HepG2 (cell line): ENCODE results near the gene RPS19BP1. TPM values are rescaled to one million over a fixed set of nuclear protein-coding genes. Genes with fewer than 3 reads are reported as not detected.
A peak's percentile ranks its signal among the peaks of the same experiment; 100 is the strongest.

Experiments used
- ARID4A ChIP-seq: sonication (generic); formaldehyde crosslinking; IDR thresholded peaks from 2 replicates; pipeline ENCODE4 v1.5.0; 2020; ENCODE audit warnings: mild to moderate bottlenecking, missing genetic modification reagents, borderline replicate concordance
- CEBPG ChIP-seq: IDR thresholded peaks from 2 replicates; pipeline ENCODE4 v1.6.1; 2016
- MEIS1 ChIP-seq: sonication (generic); formaldehyde crosslinking; IDR thresholded peaks from 2 replicates; pipeline ENCODE4 v1.9.0; 2021; ENCODE audit warnings: mild to moderate bottlenecking, missing genetic modification reagents, moderate library complexity, borderline replicate concordance
- SMC3 ChIP-seq: IDR thresholded peaks from 2 replicates; pipeline ENCODE4 v1.6.1; 2011; ENCODE audit warnings: low read length, improper control_type of control experiment
- TARDBP ChIP-seq: sonication (generic); formaldehyde crosslinking; IDR thresholded peaks from 2 replicates; pipeline ENCODE4 v1.8.0; 2022; ENCODE audit warnings: mild to moderate bottlenecking, missing genetic modification reagents
- ZBTB42 ChIP-seq: sonication (generic); formaldehyde crosslinking; IDR thresholded peaks from 2 replicates; pipeline ENCODE4 v1.5.0; 2020; ENCODE audit warnings: mild to moderate bottlenecking, missing genetic modification reagents
- ZNF17 ChIP-seq: sonication (generic); formaldehyde crosslinking; IDR thresholded peaks from 2 replicates; pipeline ENCODE4 v1.5.0; 2020; ENCODE audit warnings: mild to moderate bottlenecking, missing genetic modification reagents
- ZNF775 ChIP-seq: sonication (generic); formaldehyde crosslinking; IDR thresholded peaks from 2 replicates; pipeline ENCODE4 v1.4.0; 2020; ENCODE audit warnings: missing genetic modification reagents, mild to moderate bottlenecking, moderate library complexity, borderline replicate concordance
- polyA plus RNA-seq, 8 experiments: library from polyadenylated mRNA; depleted of rRNA in 3 of 8; stranded (reverse) in 7 of 8; unstranded in 1 of 8; fragments of >200 nt; fragmentation: Illumina TruSeq in 4 of 8; extraction: Trizol in 4 of 8; gene quantifications; 2 replicates each; pipeline versions ENCODE4 v1.2.1 to v1.2.3, GENCODE V29; 2011 to 2016; ENCODE audit warnings: low read depth in 4 of 8, missing spikeins in 1 of 8, mixed read lengths in 1 of 8; ENCODE audit not compliant: insufficient read depth in 1 of 8
- total RNA-seq, 5 experiments: library from RNA; depleted of rRNA; stranded (reverse); fragments of >200 nt; fragmentation: Illumina TruSeq; extraction: Trizol; gene quantifications; 2 replicates each; pipeline ENCODE4 v1.2.3, GENCODE V29; 2016; ENCODE audit warnings: low read depth in 1 of 5

RPS19BP1 gene
- total and polyA plus RNA-seq, 2 of the 13 experiments (the other 11 are each of a cell fraction or from before 2014, with no cell fraction given) = 44.3 to 81.3 TPM

GRCh38 chr22:39518996-39519680 lies 13.4 kb downstream of the RPS19BP1 start (continued):
- TF ChIP-seq ZNF775 (CRISPR knock-in tag) = no peak
- TF ChIP-seq TARDBP (CRISPR knock-in tag) = 0 out of 2 replicates have a peak, but pooled peaks have one; percentile 11
- TF ChIP-seq SMC3 = no peak; the same call in 1 of the 2 replicates
- no peak for TF ChIP-seq ZBTB42 (CRISPR knock-in tag)
- 0 out of 2 replicates have a peak, but pooled peaks have one; percentile 7 for TF ChIP-seq MEIS1 (CRISPR knock-in tag)
- no peak for TF ChIP-seq CEBPG (CRISPR knock-in tag)
- TF ChIP-seq ARID4A (CRISPR knock-in tag) = no peak
- TF ChIP-seq ZNF17 = no peak
